Neural crest cell (in vitro differentiated cells): ENCODE results near the gene GDF9. TPM values are rescaled to one million over a fixed set of nuclear protein-coding genes. Genes with fewer than 3 reads are reported as not detected.
"Not testable (repeated sequence)": the region's sequence is repeated elsewhere in the genome, so short reads cannot be mapped to it uniquely, and the experiment has no call there.

Source experiments
- DNase-seq: peaks from one replicate; pipeline ENCODE4 v3.0.0; 2021; ENCODE audit warnings: low read depth, mixed read lengths, low spot score
- H3K27ac Mint-ChIP-seq: one replicate; pipeline ENCODE4 v1.8.0; 2021; ENCODE audit warnings: mild to moderate bottlenecking, mixed read lengths; ENCODE audit not compliant: unreplicated experiment
- H3K27me3 Mint-ChIP-seq: 2 replicates; pipeline ENCODE4 v1.8.0; 2021; ENCODE audit warnings: low read depth, mild to moderate bottlenecking, mixed read lengths
- H3K36me3 Mint-ChIP-seq: 2 replicates; pipeline ENCODE4 v1.8.0; 2021; ENCODE audit warnings: low read depth, mild to moderate bottlenecking, mixed read lengths
- H3K4me1 Mint-ChIP-seq: 2 replicates; pipeline ENCODE4 v1.8.0; 2021; ENCODE audit warnings: mixed read lengths
- H3K4me3 Mint-ChIP-seq: one replicate; pipeline ENCODE4 v1.8.0; 2021; ENCODE audit warnings: mild to moderate bottlenecking, mixed read lengths
- H3K9me3 Mint-ChIP-seq: 2 replicates; pipeline ENCODE4 v1.8.0; 2021; ENCODE audit warnings: mixed read lengths
- CTCF ChIP-seq: fragments of 200-600 bp; sonication (generic); conservative IDR thresholded peaks from 2 replicates; pipeline ENCODE4 v1.5.0; 2021; ENCODE audit warnings: antibody characterized with exemption, mild to moderate bottlenecking
- total RNA-seq: library from RNA; stranded (reverse); gene quantifications from 2 replicates; pipeline ENCODE4 v1.2.1, GENCODE V29; 2021

The GDF9 gene
- total RNA-seq, 1 donor from 2014 or later, result 0.49 TPM

- Mint-ChIP-seq H3K4me3 (peak overlapping the region; percentile 100), H3K9me3 (no peaks in the 10 kb centered on the region), H3K27ac (peak overlapping the region; percentile 100), H3K27me3 (peaks cover 7% of the 10 kb centered on the region), H3K4me1 (peaks cover 30% of the 10 kb centered on the region), H3K36me3 (peaks cover 11% of the 10 kb centered on the region)
- TF ChIP-seq CTCF, result no peak
- DNase-seq, result no peak
These were observed 780 bp upstream of the GDF9 start for GRCh38 chr5:132867046-132867451.

- Mint-ChIP-seq H3K9me3 (no peaks in the 10 kb centered on the region), H3K4me3 (peak overlapping the region; percentile 100), H3K27ac (peak overlapping the region; percentile 100), H3K4me1 (peaks cover 30% of the 10 kb centered on the region), H3K27me3 (peaks cover 10% of the 10 kb centered on the region), H3K36me3 (peaks cover 11% of the 10 kb centered on the region)
- no peak for DNase-seq
- TF ChIP-seq CTCF, result no peak
These were observed 464 bp downstream of the GDF9 start for GRCh38 chr5:132865668-132866341.

- DNase-seq, result no peak
- no peak for TF ChIP-seq CTCF
- Mint-ChIP-seq H3K27me3 (peaks cover 15% of the 10 kb centered on the region), H3K4me1 (peaks cover 6% of the 10 kb centered on the region), H3K4me3 (no peak overlapping the region), H3K27ac (no peak overlapping the region), H3K9me3 (no peaks in the 10 kb centered on the region), H3K36me3 (no peaks in the 10 kb centered on the region)
These were observed 5.5 kb downstream of the GDF9 start for GRCh38 chr5:132860742-132861141.

GRCh38 chr5:132859889-132860437 is 6.3 kb downstream of the GDF9 start:
- no peak for DNase-seq
- Mint-ChIP-seq H3K27me3 (peaks cover 15% of the 10 kb centered on the region), H3K36me3 (no peaks in the 10 kb centered on the region), H3K4me3 (no peak overlapping the region), H3K4me1 (no peaks in the 10 kb centered on the region), H3K9me3 (no peaks in the 10 kb centered on the region), H3K27ac (no peak overlapping the region)
- TF ChIP-seq CTCF, result no peak

- Mint-ChIP-seq H3K4me1 (no peaks in the 10 kb centered on the region), H3K36me3 (no peaks in the 10 kb centered on the region), H3K4me3 (no peak overlapping the region), H3K27ac (no peak overlapping the region), H3K9me3 (no peaks in the 10 kb centered on the region), H3K27me3 (peaks cover 9% of the 10 kb centered on the region)
- TF ChIP-seq CTCF, result no peak
- no peak for DNase-seq
These were observed 10.3 kb downstream of the GDF9 start for GRCh38 chr5:132856011-132856410.

- H3K27me3 Mint-ChIP-seq, H3K4me1 Mint-ChIP-seq, H3K36me3 Mint-ChIP-seq, H3K4me3 Mint-ChIP-seq, H3K27ac Mint-ChIP-seq, DNase-seq, H3K9me3 Mint-ChIP-seq: not testable (repeated sequence)
These were observed 11.3 kb downstream of the GDF9 start for GRCh38 chr5:132854992-132855391.
